Sigmoid colon (tissue), 7 donors: ENCODE results near the gene SIM2. TPM values are rescaled to one million over a fixed set of nuclear protein-coding genes. Genes with fewer than 3 reads are reported as not detected.

Source experiments
- DNase-seq: peaks from one replicate; pipeline ENCODE4 v3.0.0-alpha.2; 2019
- H3K27ac ChIP-seq, 4 donors: fragments of 200-600 bp; sonication (generic); one replicate each; pipeline ENCODE4 v1.5.1; 2016 to 2019; ENCODE audit warnings: mild to moderate bottlenecking in 1 of 4
- H3K27me3 ChIP-seq, 3 donors: fragments of 200-600 bp; sonication (generic); one replicate each; pipeline ENCODE4 v1.5.1; 2019; ENCODE audit warnings: mild to moderate bottlenecking in 1 of 3
- H3K36me3 ChIP-seq, 4 donors: fragments of 200-600 bp; sonication (generic); one replicate each; pipeline ENCODE4 v1.5.1; 2016 to 2019
- H3K4me1 ChIP-seq, 4 donors: fragments of 200-600 bp; sonication (generic); one replicate each; pipeline ENCODE4 v1.5.1; 2017 to 2019
- H3K4me3 ChIP-seq, 4 donors: fragments of 200-600 bp; sonication (generic); one replicate each; pipeline ENCODE4 v1.5.1; 2017 to 2019; ENCODE audit warnings: mild to moderate bottlenecking in 2 of 4, moderate library complexity in 1 of 4
- H3K9me3 ChIP-seq, 4 donors: fragments of 200-600 bp in 3 of 4; sonication (generic) in 3 of 4; one replicate each; pipeline versions ENCODE4 v1.5.1 to v1.6.1; 2013 to 2019
- CTCF ChIP-seq, 4 experiments: fragments of 450-650 bp in 3 of 4; fragments of 200-600 bp in 1 of 4; IDR thresholded peaks; one replicate each; pipeline ENCODE4 v1.5.1; 2016 to 2019; ENCODE audit warnings: antibody characterized with exemption in 4 of 4, mild to moderate bottlenecking in 3 of 4, moderate library complexity in 2 of 4
- EP300 ChIP-seq, 4 donors: sonication (generic); formaldehyde crosslinking; IDR thresholded peaks; one replicate each; pipeline ENCODE4 v1.6.1; 2017; ENCODE audit warnings: antibody characterized with exemption in 4 of 4
- POLR2A ChIP-seq, 2 donors: fragments of 450-650 bp; IDR thresholded peaks; one replicate each; pipeline ENCODE4 v1.6.1; 2016; ENCODE audit warnings: antibody characterized with exemption in 2 of 2, mild to moderate bottlenecking in 2 of 2, moderate library complexity in 2 of 2
- POLR2AphosphoS5 ChIP-seq, 4 donors: sonication (generic); formaldehyde crosslinking; IDR thresholded peaks; one replicate each; pipeline ENCODE4 v1.6.1; 2017; ENCODE audit warnings: antibody characterized with exemption in 4 of 4
- WGBS, 2 donors: extraction: QIAGEN DNeasy Blood & Tissue Kit; methylation state at CpG; one replicate each; pipeline ENCODE4 v1.1.7; 2013; 5-methylcytosine and 5-hydroxymethylcytosine counted together
- intact Hi-C: fragments of 100-400 bp; cut with DNase I; formaldehyde crosslinking; loops from one replicate; pipeline ENCODE4 v1.15.1; 2023
- polyA plus RNA-seq, 3 donors: library from polyadenylated mRNA; stranded (reverse); fragments of 200-250 nt; gene quantifications; one replicate each; pipeline ENCODE4 v1.2.3, GENCODE V29; 2013
- total RNA-seq, 4 donors: library from RNA; depleted of rRNA; stranded (reverse); fragments of >200 nt; gene quantifications; one replicate each; pipeline ENCODE4 v1.1.0, GENCODE V29; 2016
- donor health status: healthy with polysubstance abuse.
- donor health status: Bipolar disorder and iron deficiency.
- donor health status: healthy.

Gene SIM2
- total and polyA plus RNA-seq, 7 donors: 0.01 to 0.60 TPM; not detected in 5

GRCh38 chr21:36701756-36702621 lies 3.1 kb downstream of the SIM2 start:
- Histone ChIP-seq H3K4me1 (peaks cover 0 to 70% (median 62%) of the 10 kb centered on the region in 4 donors), H3K9me3 (no peaks in the 10 kb centered on the region), H3K27ac (no peak overlapping the region), H3K36me3 (no peaks in the 10 kb centered on the region), H3K27me3 (peaks cover 77 to 100% (median 96%) of the 10 kb centered on the region in 3 donors), H3K4me3 (no peak overlapping the region)
- intact Hi-C loops: no loop called here
- DNase-seq: no peak
- 5% methylated on average over 26 of the region's 26 CpGs for WGBS, 2 donors
- no peak for TF ChIP-seq POLR2AphosphoS5 (IDR thresholded peaks at IDR 0.05)
- no peak for TF ChIP-seq EP300 (IDR thresholded peaks at IDR 0.05)
- TF ChIP-seq CTCF (IDR thresholded peaks at IDR 0.05): no peak
- no peak for TF ChIP-seq POLR2A (IDR thresholded peaks at IDR 0.05)

- no peaks in the 10 kb centered on the region for H3K9me3 ChIP-seq
- no peak for DNase-seq
- no peak overlapping the region for H3K27ac ChIP-seq
- peaks cover 76 to 100% (median 96%) of the 10 kb centered on the region in 3 donors for H3K27me3 ChIP-seq
- WGBS, 2 donors: 15 to 28% methylated on average over 6 of the region's 6 CpGs
- TF ChIP-seq POLR2AphosphoS5 (IDR thresholded peaks at IDR 0.05): no peak
- TF ChIP-seq CTCF (IDR thresholded peaks at IDR 0.05): no peak
- no peak for TF ChIP-seq POLR2A (IDR thresholded peaks at IDR 0.05)
- TF ChIP-seq EP300 (IDR thresholded peaks at IDR 0.05): no peak
- no peak overlapping the region for H3K4me3 ChIP-seq
- intact Hi-C loops: no loop called here
- no peaks in the 10 kb centered on the region for H3K36me3 ChIP-seq
- peaks cover 0 to 71% (median 64%) of the 10 kb centered on the region in 4 donors for H3K4me1 ChIP-seq
These were observed 3.7 kb downstream of the SIM2 start for GRCh38 chr21:36702622-36702968.

DNA sequence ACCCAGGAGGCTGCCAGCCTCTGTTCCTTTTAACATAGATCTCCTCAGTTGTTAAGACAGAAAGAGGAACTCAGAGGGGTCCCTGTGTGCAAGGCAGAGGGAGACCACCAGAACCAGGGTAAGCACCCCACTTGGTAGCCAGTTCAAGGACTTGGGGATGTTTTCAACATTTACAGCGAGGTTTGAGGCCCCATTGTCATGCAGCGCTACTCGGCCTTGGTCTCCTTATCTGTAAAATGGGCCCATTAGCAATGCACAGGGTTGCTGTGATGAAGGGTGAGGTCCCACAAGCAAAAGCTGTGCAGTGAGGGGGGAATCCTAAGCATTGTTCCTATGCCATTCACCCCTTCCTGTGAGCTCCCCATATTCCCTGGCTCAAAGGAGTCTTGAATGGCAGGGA lies 4.2 kb downstream of the SIM2 start:
- WGBS, 2 donors: 22 to 45% methylated on average over 3 of the region's 3 CpGs
- no peak overlapping the region for H3K4me3 ChIP-seq
- peaks cover 76 to 100% (median 96%) of the 10 kb centered on the region in 3 donors for H3K27me3 ChIP-seq
- no peak for DNase-seq
- no peaks in the 10 kb centered on the region for H3K36me3 ChIP-seq
- intact Hi-C loops: no loop called here
- H3K9me3 ChIP-seq: no peaks in the 10 kb centered on the region
- H3K27ac ChIP-seq: no peak overlapping the region
- H3K4me1 ChIP-seq: peaks cover 0 to 71% (median 64%) of the 10 kb centered on the region in 4 donors
- TF ChIP-seq EP300 (IDR thresholded peaks at IDR 0.05) (no peak), CTCF (IDR thresholded peaks at IDR 0.05) (no peak), POLR2A (IDR thresholded peaks at IDR 0.05) (no peak), POLR2AphosphoS5 (IDR thresholded peaks at IDR 0.05) (no peak)

GRCh38 chr21:36703626-36704280 lies 4.8 kb downstream of the SIM2 start:
- Histone ChIP-seq H3K27ac (no peak overlapping the region), H3K9me3 (no peaks in the 10 kb centered on the region), H3K36me3 (no peaks in the 10 kb centered on the region), H3K4me1 (peaks cover 0 to 71% (median 64%) of the 10 kb centered on the region in 4 donors), H3K27me3 (peaks cover 76 to 100% (median 96%) of the 10 kb centered on the region in 3 donors), H3K4me3 (no peak overlapping the region)
- intact Hi-C loops: no loop called here
- TF ChIP-seq POLR2A (IDR thresholded peaks at IDR 0.05): no peak
- no peak for TF ChIP-seq CTCF (IDR thresholded peaks at IDR 0.05)
- TF ChIP-seq POLR2AphosphoS5 (IDR thresholded peaks at IDR 0.05): no peak
- TF ChIP-seq EP300 (IDR thresholded peaks at IDR 0.05): no peak
- 11 to 15% methylated on average over 15 of the region's 15 CpGs for WGBS, 2 donors
- DNase-seq: no peak
